Nephron (organoid): ENCODE data around the gene ZBTB20.

ENCODE experiments used
- H3K27ac Mint-ChIP-seq, 3 experiments: 2 replicates each; pipeline ENCODE4 v1.8.0; 2020; ENCODE audit warnings: mixed read lengths in 3 of 3, mild to moderate bottlenecking in 2 of 3, moderate library complexity in 1 of 3
- H3K27me3 Mint-ChIP-seq: 2 replicates; pipeline ENCODE4 v1.8.0; 2021; ENCODE audit warnings: low read depth, mild to moderate bottlenecking, moderate library complexity, mixed read lengths
- H3K36me3 Mint-ChIP-seq: 2 replicates; pipeline ENCODE4 v1.8.0; 2020; ENCODE audit warnings: low read depth, mixed read lengths
- H3K4me1 Mint-ChIP-seq: 2 replicates; pipeline ENCODE4 v1.8.0; 2020; ENCODE audit warnings: mixed read lengths
- H3K4me3 Mint-ChIP-seq, 3 experiments: 2 replicates each; pipeline ENCODE4 v1.8.0; 2020; ENCODE audit warnings: mild to moderate bottlenecking in 3 of 3, mixed read lengths in 3 of 3, moderate library complexity in 2 of 3
- H3K9me3 Mint-ChIP-seq: 2 replicates; pipeline ENCODE4 v1.8.0; 2020; ENCODE audit warnings: mixed read lengths
- TF ChIP-seq, protein P1 (sequence below), 3 experiments: fragments of 200-600 bp; sonication (generic); IDR thresholded peaks; one replicate each; pipeline ENCODE4 v1.5.0; 2021; ENCODE audit warnings: antibody characterized with exemption in 3 of 3; ENCODE audit not compliant: unreplicated experiment in 3 of 3

Gene ZBTB20

DNA sequence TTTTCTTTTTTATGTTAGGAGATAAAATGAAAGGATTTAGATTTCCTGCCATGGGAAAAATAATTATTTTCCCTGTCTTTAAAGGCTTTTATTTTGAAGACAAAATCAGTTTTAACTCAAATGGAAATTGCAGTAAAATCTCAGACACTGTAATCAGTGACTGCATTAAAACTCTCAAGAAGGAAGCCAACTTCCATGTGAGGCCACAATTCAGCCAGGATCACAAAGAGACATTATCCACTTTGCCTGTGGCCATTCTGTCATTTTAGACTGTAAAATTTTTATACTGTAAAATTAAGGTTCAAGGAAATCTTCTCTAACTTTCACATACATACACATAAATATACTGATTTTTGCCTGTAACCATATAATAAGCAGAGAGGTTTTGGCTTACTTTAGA is 549.2 kb downstream of the ZBTB20 start:
- Mint-ChIP-seq H3K27me3 (no peaks in the 10 kb centered on the region), H3K27ac (peak overlapping the region in 1 of 3 experiments; percentile 40), H3K4me1 (peaks cover 27% of the 10 kb centered on the region), H3K9me3 (no peaks in the 10 kb centered on the region), H3K4me3 (no peak overlapping the region), H3K36me3 (peaks cover 3% of the 10 kb centered on the region)
- TF ChIP-seq, protein P1, sequence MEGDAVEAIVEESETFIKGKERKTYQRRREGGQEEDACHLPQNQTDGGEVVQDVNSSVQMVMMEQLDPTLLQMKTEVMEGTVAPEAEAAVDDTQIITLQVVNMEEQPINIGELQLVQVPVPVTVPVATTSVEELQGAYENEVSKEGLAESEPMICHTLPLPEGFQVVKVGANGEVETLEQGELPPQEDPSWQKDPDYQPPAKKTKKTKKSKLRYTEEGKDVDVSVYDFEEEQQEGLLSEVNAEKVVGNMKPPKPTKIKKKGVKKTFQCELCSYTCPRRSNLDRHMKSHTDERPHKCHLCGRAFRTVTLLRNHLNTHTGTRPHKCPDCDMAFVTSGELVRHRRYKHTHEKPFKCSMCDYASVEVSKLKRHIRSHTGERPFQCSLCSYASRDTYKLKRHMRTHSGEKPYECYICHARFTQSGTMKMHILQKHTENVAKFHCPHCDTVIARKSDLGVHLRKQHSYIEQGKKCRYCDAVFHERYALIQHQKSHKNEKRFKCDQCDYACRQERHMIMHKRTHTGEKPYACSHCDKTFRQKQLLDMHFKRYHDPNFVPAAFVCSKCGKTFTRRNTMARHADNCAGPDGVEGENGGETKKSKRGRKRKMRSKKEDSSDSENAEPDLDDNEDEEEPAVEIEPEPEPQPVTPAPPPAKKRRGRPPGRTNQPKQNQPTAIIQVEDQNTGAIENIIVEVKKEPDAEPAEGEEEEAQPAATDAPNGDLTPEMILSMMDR (IDR thresholded peaks at IDR 0.05; ENCODE audit: unreplicated experiment in 3 of 3), result no peak

GRCh38 chr3:114597012-114597411 is 550.1 kb downstream of the ZBTB20 start:
- peak overlapping the region in 1 of 3 experiments; percentile 40 for H3K27ac Mint-ChIP-seq
- H3K4me3 Mint-ChIP-seq, result no peak overlapping the region
- TF ChIP-seq, protein P1 (IDR thresholded peaks at IDR 0.05; ENCODE audit: unreplicated experiment in 3 of 3), result peak in 1 of 3 experiments; percentile 11
- H3K4me1 Mint-ChIP-seq, result peaks cover 27% of the 10 kb centered on the region
- H3K27me3 Mint-ChIP-seq, result no peaks in the 10 kb centered on the region
- peaks cover 3% of the 10 kb centered on the region for H3K36me3 Mint-ChIP-seq
- no peaks in the 10 kb centered on the region for H3K9me3 Mint-ChIP-seq

DNA sequence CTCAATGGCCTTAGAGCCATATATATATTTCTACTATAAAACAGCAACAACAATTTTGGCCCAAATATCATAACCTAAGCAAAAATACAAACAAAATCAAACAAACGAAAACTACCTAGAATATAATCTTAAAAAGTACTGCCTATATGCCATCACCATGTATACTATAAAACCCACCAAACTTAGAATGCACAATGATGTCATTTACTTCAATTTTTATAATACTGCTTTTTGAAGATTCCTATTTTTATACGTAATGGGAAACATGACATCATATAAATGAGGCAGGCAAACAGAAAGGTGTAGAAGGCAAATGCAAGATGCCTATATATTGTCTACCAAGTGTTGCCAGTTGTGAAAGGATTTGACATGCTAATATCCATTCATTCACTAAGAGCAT is 550.9 kb downstream of the ZBTB20 start:
- Mint-ChIP-seq H3K9me3 (no peaks in the 10 kb centered on the region), H3K36me3 (peaks cover 3% of the 10 kb centered on the region), H3K27ac (no peak overlapping the region), H3K4me3 (no peak overlapping the region), H3K4me1 (peaks cover 27% of the 10 kb centered on the region), H3K27me3 (no peaks in the 10 kb centered on the region)
- TF ChIP-seq, protein P1 (IDR thresholded peaks at IDR 0.05; ENCODE audit: unreplicated experiment in 3 of 3), result no peak

DNA sequence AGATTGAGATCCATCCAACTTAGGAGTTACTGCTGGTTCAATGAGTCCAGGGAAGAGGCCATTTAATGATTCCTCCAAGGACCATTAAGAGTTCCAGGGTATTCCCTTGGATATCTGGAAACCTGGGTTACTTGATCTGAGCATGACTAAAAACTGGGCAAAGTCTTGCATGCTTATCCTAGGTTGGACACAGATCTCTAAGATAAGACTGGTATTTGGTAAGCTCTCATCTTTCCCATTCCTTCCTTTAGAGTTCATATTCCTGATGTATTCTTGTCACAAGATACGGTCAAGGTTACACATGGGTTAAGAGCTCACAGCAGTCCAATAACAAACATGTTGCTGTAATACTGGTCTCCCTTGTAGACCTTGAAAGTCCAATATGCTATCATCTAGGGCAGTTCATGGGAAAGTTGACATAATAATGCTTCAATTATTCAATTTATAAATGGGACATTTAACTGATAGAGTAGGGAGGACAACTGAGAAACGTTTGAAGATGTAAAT is 551.5 kb downstream of the ZBTB20 start:
- H3K9me3 Mint-ChIP-seq, result no peaks in the 10 kb centered on the region
- no peak overlapping the region for H3K4me3 Mint-ChIP-seq
- TF ChIP-seq, protein P1 (IDR thresholded peaks at IDR 0.05; ENCODE audit: unreplicated experiment in 3 of 3), result no peak
- H3K36me3 Mint-ChIP-seq, result peaks cover 3% of the 10 kb centered on the region
- no peak overlapping the region for H3K27ac Mint-ChIP-seq
- peaks cover 21% of the 10 kb centered on the region for H3K4me1 Mint-ChIP-seq
- no peaks in the 10 kb centered on the region for H3K27me3 Mint-ChIP-seq

GRCh38 chr3:114590309-114591047 is 556.6 kb downstream of the ZBTB20 start:
- H3K27ac Mint-ChIP-seq, result no peak overlapping the region
- H3K4me1 Mint-ChIP-seq, result peaks cover 5% of the 10 kb centered on the region
- H3K9me3 Mint-ChIP-seq, result no peaks in the 10 kb centered on the region
- peaks cover 3% of the 10 kb centered on the region for H3K36me3 Mint-ChIP-seq
- TF ChIP-seq, protein P1 (IDR thresholded peaks at IDR 0.05; ENCODE audit: unreplicated experiment in 3 of 3), result no peak
- H3K27me3 Mint-ChIP-seq, result no peaks in the 10 kb centered on the region
- H3K4me3 Mint-ChIP-seq, result no peak overlapping the region

- no peak overlapping the region for H3K27ac Mint-ChIP-seq
- TF ChIP-seq, protein P1 (IDR thresholded peaks at IDR 0.05; ENCODE audit: unreplicated experiment in 3 of 3), result no peak
- peaks cover under 1% of the 10 kb centered on the region for H3K36me3 Mint-ChIP-seq
- no peaks in the 10 kb centered on the region for H3K27me3 Mint-ChIP-seq
- no peaks in the 10 kb centered on the region for H3K9me3 Mint-ChIP-seq
- H3K4me3 Mint-ChIP-seq, result no peak overlapping the region
- H3K4me1 Mint-ChIP-seq, result peaks cover 5% of the 10 kb centered on the region
These were observed 559.1 kb downstream of the ZBTB20 start for GRCh38 chr3:114587986-114588385.
